Measurements from ENCODE around the gene DPYSL4. TPM values are rescaled to one million over a fixed set of nuclear protein-coding genes. Genes with fewer than 3 reads are reported as not detected.
A peak's percentile ranks its signal among the peaks of the same experiment; 100 is the strongest.

DPYSL4 gene
- polyA plus RNA-seq, 3 donors: 0.08 TPM; not detected in 2

DNA sequence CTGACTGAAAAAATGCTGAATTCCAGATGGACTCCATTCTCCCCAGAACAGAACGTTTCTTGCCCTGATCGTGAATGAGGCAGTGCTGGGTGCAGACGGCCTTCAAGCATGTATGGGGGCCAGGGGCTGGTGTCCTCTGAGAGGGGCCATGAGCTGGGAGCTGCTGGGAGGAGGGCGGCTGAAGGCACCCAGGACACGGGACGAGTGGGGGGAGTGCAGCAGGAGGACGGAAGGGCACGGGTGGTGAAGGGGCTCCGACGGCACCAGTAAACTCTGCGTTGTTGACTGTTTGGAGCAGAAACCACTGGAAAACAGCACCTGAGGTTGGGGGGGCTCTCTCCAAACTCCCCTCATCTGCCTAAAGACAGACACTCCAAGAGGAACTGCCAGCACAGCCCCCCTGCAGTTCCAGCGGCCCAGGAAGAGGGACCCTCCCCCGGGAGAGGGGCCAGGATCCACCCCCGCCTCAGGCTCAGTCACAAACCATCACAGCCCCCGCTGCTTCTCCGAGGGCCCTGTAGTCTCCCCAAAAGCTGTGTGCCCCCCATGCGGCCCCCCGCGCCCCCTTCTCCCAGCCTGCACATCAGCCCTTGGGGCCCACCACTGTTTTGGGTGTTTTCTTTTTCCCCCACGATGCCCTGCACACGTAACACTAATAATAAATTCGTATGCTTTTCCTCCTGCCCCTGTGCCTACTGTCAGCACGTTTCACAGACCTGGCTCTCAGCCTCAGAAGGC is 55.5 kb downstream of the DPYSL4 start:
- TF ChIP-seq, protein P1, sequence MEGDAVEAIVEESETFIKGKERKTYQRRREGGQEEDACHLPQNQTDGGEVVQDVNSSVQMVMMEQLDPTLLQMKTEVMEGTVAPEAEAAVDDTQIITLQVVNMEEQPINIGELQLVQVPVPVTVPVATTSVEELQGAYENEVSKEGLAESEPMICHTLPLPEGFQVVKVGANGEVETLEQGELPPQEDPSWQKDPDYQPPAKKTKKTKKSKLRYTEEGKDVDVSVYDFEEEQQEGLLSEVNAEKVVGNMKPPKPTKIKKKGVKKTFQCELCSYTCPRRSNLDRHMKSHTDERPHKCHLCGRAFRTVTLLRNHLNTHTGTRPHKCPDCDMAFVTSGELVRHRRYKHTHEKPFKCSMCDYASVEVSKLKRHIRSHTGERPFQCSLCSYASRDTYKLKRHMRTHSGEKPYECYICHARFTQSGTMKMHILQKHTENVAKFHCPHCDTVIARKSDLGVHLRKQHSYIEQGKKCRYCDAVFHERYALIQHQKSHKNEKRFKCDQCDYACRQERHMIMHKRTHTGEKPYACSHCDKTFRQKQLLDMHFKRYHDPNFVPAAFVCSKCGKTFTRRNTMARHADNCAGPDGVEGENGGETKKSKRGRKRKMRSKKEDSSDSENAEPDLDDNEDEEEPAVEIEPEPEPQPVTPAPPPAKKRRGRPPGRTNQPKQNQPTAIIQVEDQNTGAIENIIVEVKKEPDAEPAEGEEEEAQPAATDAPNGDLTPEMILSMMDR (IDR thresholded peaks at IDR 0.05): no peak
- no peak for DNase-seq
- no peaks in the 10 kb centered on the region for H3K79me2 ChIP-seq (ENCODE audit: insufficient read depth, low read length)
- H3K4me3 ChIP-seq (replicated peaks in 1 of 3; ENCODE audit: low read depth in 2 of 3, low read length in 3 of 3): no peak overlapping the region
- H2AFZ ChIP-seq (ENCODE audit: insufficient read depth, low read depth, low read length, poor library complexity, severe bottlenecking): no peak overlapping the region
- H3K9me3 ChIP-seq (replicated peaks in 1 of 2; ENCODE audit: control insufficient read depth in 1 of 2, insufficient read depth in 1 of 2, low read length in 2 of 2): no peaks in the 10 kb centered on the region
- H3K27me3 ChIP-seq (ENCODE audit: control insufficient read depth in 2 of 2, insufficient read depth in 2 of 2, low read length in 2 of 2): no peaks in the 10 kb centered on the region
- H3K4me1 ChIP-seq (ENCODE audit: control insufficient read depth in 1 of 2, insufficient read depth in 2 of 2, low read length in 2 of 2): no peaks in the 10 kb centered on the region
- H3K4me2 ChIP-seq (replicated peaks; ENCODE audit: extremely low read depth, low read length, poor library complexity, severe bottlenecking): no peak overlapping the region
- Mint-ChIP-seq H3K4me1 (peaks cover 4% of the 10 kb centered on the region), H3K27ac (peak overlapping the region in 1 of 7 donors; percentile 13), H3K4me3 (no peak overlapping the region), H3K36me3 (peaks cover 13 to 15% of the 10 kb centered on the region in 2 donors), H3K27me3 (ENCODE audit: low read depth in 3 of 3) (peaks cover 5 to 10% (median 5%) of the 10 kb centered on the region in 3 donors), H3K9me3 (peaks cover 0 to 3% (median 0%) of the 10 kb centered on the region in 7 donors)
- no peaks in the 10 kb centered on the region for H3K36me3 ChIP-seq (replicated peaks in 1 of 2; ENCODE audit: control insufficient read depth in 1 of 2, insufficient read depth in 2 of 2, low read length in 2 of 2)
- H3K9ac ChIP-seq (ENCODE audit: insufficient read depth, low read length, poor library complexity, severe bottlenecking): no peak overlapping the region
- H3K27ac ChIP-seq (ENCODE audit: low read depth in 1 of 2, low read length in 2 of 2): no peak overlapping the region
- intact Hi-C loops (cut with micrococcal nuclease): no loop called here
- peaks cover 6% of the 10 kb centered on the region for H4K20me1 ChIP-seq (ENCODE audit: insufficient read depth, low read length)
- WGBS (ENCODE audit: insufficient coverage): 98% methylated on average over 13 of the region's 23 CpGs

- Histone ChIP-seq H3K9ac (ENCODE audit: insufficient read depth, low read length, poor library complexity, severe bottlenecking) (no peak overlapping the region), H3K4me3 (replicated peaks in 1 of 3; ENCODE audit: low read depth in 2 of 3, low read length in 3 of 3) (no peak overlapping the region), H3K36me3 (replicated peaks in 1 of 2; ENCODE audit: control insufficient read depth in 1 of 2, insufficient read depth in 2 of 2, low read length in 2 of 2) (no peaks in the 10 kb centered on the region), H3K9me3 (replicated peaks in 1 of 2; ENCODE audit: control insufficient read depth in 1 of 2, insufficient read depth in 1 of 2, low read length in 2 of 2) (no peaks in the 10 kb centered on the region), H3K4me2 (replicated peaks; ENCODE audit: extremely low read depth, low read length, poor library complexity, severe bottlenecking) (no peak overlapping the region), H2AFZ (ENCODE audit: insufficient read depth, low read depth, low read length, poor library complexity, severe bottlenecking) (no peak overlapping the region), H3K79me2 (ENCODE audit: insufficient read depth, low read length) (no peaks in the 10 kb centered on the region), H3K27me3 (ENCODE audit: control insufficient read depth in 2 of 2, insufficient read depth in 2 of 2, low read length in 2 of 2) (no peaks in the 10 kb centered on the region), H3K4me1 (ENCODE audit: control insufficient read depth in 1 of 2, insufficient read depth in 2 of 2, low read length in 2 of 2) (peaks cover 0 to 2% of the 10 kb centered on the region in 2 donors), H3K27ac (ENCODE audit: low read depth in 1 of 2, low read length in 2 of 2) (no peak overlapping the region), H4K20me1 (ENCODE audit: insufficient read depth, low read length) (peaks cover 15% of the 10 kb centered on the region)
- Mint-ChIP-seq H3K27ac (no peak overlapping the region), H3K4me3 (no peak overlapping the region), H3K36me3 (peaks cover 13 to 15% of the 10 kb centered on the region in 2 donors), H3K4me1 (peaks cover 6% of the 10 kb centered on the region), H3K9me3 (no peaks in the 10 kb centered on the region), H3K27me3 (ENCODE audit: low read depth in 3 of 3) (peaks cover 3 to 7% (median 6%) of the 10 kb centered on the region in 3 donors)
- intact Hi-C loops (cut with micrococcal nuclease): no loop called here
- no peak for DNase-seq
- TF ChIP-seq, protein P1 (IDR thresholded peaks at IDR 0.05): no peak
- WGBS (ENCODE audit: insufficient coverage): 94% methylated on average over 11 of the region's 12 CpGs
Observed at GRCh38 chr10:132243141-132243540, 56.4 kb downstream of the DPYSL4 start.
